Stimulated activated CD8-positive, alpha-beta memory T cell treated with anti-CD3 and anti-CD28 coated beads, Interleukin-15, amount 100 ng/mL, for 24 hours (primary cell): ENCODE results near the gene CCDC14.
A peak's percentile ranks its signal among the peaks of the same experiment; 100 is the strongest.
"Not testable (repeated sequence)": the region's sequence is repeated elsewhere in the genome, so short reads cannot be mapped to it uniquely, and the experiment has no call there.

Experiments
- DNase-seq: peaks from one replicate; pipeline ENCODE4 v3.0.0-alpha.2; 2020; ENCODE audit warnings: low read depth

Gene CCDC14

DNA sequence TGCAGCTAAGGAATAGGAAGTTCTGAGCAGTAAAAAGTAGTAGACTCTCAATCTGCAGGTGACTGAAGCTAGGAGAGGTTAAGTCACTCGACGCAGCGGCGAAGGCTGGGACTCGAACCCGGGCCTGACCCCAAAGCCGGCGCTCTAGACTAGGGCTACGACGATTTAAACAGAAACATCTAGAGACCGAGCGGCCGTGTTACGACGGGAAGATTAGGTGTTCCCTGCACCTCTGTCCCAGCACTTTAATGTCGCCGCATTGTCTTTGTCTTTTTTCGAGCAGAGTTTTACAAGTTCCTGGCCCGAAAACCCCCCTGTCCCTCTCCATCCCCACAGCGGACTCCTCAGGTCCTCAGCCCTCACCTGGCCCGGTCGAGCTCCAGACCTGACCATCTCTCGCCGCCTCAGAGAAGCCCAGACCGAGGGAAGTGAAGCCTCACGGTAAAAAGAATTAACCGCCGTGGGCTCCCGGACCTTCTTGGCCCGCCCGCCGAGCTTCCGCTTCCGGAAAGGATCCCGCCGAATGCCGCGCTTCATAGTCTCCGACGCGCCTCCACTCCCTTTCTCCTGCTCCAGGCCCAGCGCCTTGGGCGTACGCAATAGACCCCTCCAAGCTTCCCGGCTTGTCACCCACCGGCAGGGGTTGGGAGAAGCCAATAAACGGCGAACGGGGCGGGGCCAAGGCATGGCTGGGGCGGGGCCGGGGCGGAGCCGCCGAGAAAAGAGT, at the start of gene CCDC14:
Gene CCDC14 (minus strand): TSS at position 449 of the 727 bp plus-strand sequence. CDS start 56 bp downstream, at position 393.
- peak; percentile 69 for DNase-seq

DNA sequence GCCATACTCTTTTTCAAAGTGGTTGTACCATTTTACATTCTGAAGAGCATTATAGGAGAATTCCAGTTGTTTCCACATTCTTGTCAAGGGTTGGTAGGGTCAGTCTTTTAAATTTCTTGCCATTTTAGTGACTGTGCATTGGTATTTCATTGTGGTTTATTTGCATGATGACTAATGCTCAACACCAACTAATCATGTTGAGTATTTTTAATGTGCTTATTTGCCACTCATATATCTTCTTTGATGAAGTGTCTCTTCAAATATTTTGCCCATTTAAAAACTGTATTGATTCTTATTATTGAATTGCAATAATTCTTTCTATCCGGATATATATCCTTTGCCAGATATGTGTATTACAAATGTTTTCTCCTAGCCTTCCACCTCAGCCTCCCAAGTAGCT, 47.3 kb upstream of the CCDC14 start:
- not testable (repeated sequence) for DNase-seq

- DNase-seq, result no peak
These were observed 46.2 kb upstream of the CCDC14 start for GRCh38 chr3:124007186-124007585.

DNA sequence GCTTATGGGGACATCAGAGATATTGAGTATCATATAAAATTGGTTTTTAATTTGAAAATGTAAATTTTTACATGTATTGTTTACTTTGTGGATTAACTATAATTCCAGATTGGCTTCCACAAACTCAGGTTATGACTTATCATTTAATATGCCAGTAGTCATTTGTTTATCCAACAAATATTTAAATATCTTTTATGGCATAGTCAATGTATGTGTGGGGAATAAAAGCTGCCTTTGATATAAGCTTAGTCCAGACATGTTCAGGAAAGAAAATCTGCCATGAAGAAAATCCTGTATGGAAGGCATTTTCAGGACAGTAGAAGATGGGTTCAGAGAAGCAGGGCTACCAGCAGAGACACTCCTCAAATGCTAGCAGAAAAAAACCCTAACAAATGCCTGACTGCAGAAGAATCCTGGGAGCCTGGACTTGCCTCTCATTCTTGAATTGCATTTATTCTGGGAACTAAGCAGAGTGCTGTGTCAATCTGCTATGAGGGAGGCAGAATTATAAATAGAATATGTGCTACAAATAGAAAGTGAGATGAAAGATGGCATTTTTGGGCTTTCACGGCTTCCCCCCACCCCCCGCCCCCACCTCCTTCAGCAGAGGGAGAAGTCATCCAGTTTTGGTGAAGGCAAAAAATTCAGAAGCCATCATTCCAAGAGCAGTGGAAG, 41.5 kb upstream of the CCDC14 start:
- not testable (repeated sequence) for DNase-seq

DNA sequence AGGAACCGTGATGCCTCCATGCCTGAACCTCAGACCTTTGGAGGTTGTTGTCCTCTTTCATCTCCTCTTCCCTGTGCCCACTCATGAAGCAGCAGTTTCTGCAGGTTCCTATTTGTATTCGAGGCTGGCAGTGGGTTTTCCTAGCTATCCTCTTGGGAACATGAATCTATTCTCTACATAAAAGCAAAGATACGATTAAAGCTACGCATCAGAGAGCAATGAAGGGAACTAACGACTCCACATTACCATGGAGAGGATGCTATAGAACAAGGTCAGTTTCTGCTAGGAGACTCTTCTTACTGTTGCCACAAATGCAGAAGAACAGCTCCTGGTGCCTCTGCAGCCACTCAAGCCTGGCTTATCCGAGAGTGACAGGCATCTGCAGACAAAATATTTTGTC, 40.3 kb upstream of the CCDC14 start:
- not testable (repeated sequence) for DNase-seq

- DNase-seq, result no peak
These were observed 36.5 kb upstream of the CCDC14 start for GRCh38 chr3:123997543-123997942.

DNA sequence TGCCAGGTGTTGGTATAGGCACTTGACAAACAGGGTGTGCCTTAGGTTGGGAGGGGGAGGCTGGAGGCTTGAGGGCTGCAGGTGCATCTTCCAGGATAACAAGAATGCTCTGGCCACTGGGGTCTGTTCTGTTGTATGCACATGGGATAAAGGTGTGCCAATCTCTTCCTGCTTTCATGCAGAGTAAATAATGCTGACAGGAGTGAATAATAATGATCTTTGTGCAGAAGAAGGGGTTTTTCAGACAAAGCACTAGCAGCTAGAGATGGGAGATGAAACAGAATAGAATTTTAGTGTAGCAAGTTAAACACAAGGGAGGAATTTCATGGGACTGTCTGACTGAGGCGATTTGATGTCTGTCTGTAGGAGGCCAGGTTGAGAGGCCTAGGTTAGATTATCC, 32.8 kb upstream of the CCDC14 start:
- no peak for DNase-seq

- not testable (repeated sequence) for DNase-seq
These were observed 30.9 kb upstream of the CCDC14 start, which contains the start of gene ROPN1 for GRCh38 chr3:123991730-123992588. Gene ROPN1, minus strand, starts transcription at chr3:123992124. Its CDS starts 11,643 bp downstream, at chr3:123980481.

DNA sequence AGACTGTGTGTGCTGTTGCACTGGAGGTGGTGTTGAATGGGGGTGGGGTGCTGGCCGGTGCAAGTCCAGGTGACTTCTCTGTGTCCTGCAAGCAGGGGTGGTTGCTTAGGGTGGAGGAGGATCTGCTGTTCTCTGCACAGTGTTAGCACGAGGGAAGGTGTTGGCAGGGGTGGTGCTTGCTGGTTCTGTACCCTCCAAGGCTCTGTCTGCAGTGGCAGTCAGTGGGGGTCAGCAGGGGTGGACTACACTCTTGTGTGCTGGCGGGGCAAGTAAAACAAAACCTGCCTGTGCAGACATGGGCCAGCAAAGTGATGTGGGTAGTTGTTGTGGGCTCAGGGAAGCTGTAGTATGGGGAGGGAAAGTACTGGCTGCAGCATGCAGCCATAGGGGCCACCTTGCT, 25.4 kb upstream of the CCDC14 start:
- no peak for DNase-seq

GRCh38 chr3:123984957-123985356, 23.9 kb upstream of the CCDC14 start:
- DNase-seq, result no peak

- no peak for DNase-seq
These were observed 23.3 kb upstream of the CCDC14 start for GRCh38 chr3:123984350-123984749.

DNA sequence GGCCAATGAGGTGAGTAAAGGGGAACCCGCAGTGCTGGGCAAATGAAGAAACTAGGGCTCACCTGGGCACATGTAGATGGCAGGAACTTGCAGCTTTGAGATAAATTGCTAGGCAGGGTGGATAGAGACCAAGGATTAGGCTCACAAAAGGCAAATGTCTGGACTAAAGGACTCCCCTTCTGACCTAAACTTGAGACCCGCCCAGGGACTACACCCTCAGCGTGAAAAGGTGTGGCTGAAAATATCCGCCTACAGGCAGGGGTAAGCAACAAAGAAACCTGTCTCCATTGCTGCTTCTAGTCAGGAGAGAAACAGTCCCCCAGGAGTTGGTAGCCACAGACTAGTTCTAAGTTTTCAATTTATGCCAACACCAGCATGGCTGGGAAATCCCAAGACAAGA, 20.3 kb upstream of the CCDC14 start:
- not testable (repeated sequence) for DNase-seq

GRCh38 chr3:123980539-123980938, 19.5 kb upstream of the CCDC14 start:
- DNase-seq, result no peak

DNA sequence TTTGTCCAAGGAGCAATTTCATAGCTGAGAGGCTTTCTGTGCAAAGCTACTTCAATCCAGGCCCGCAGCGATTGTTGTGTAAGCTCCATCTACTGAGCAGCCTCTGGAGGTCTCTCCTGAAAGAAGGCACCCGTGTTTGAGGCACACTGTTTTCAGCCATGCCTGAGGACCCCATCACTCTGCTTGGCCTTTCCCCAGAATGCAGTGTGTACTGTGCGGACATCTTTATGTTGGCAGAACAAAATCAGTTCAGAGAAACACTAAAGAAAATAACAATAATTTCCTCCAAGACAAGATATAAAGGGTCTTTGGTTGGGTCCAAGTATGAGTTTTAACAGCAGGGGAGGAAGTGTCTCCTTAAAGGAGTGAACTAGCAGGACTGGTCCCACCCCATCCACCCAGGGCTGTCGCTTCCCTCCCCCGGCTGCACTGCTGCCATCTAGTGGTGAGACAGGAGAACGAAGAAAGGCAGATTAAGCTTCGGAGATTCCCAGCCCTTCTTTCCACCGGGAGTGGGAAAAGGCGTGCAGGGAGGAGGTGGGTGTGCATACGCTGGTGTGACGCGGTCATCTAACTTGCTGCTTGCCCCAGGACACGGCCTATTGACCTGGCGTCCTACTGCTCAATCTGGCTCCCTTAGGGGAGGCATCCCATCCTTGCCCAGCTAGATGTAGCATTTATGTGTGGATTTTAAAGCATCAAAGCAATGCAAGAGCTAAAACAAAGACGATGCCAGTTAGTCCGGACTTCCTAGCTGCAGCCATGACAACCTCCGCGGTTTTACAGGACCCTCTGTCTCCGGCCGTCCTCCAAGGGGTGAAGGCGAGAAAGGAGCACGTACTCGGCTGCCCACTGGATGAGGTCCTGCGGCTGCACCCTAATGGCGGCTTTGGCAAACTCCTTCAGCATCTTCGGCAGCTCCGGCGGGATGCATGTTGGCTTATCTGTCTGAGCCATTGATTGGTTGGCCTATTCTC, 18.8 kb upstream of the CCDC14 start:
- DNase-seq, result not testable (repeated sequence)

GRCh38 chr3:123976904-123977303, 15.9 kb upstream of the CCDC14 start:
- not testable (repeated sequence) for DNase-seq

- not testable (repeated sequence) for DNase-seq
These were observed 15.3 kb upstream of the CCDC14 start for GRCh38 chr3:123976181-123976898.

- not testable (repeated sequence) for DNase-seq
These were observed 14.0 kb upstream of the CCDC14 start for GRCh38 chr3:123975030-123975429.

GRCh38 chr3:123971406-123971805, 10.4 kb upstream of the CCDC14 start:
- no peak for DNase-seq

GRCh38 chr3:123967260-123967659, 6.2 kb upstream of the CCDC14 start:
- not testable (repeated sequence) for DNase-seq

DNA sequence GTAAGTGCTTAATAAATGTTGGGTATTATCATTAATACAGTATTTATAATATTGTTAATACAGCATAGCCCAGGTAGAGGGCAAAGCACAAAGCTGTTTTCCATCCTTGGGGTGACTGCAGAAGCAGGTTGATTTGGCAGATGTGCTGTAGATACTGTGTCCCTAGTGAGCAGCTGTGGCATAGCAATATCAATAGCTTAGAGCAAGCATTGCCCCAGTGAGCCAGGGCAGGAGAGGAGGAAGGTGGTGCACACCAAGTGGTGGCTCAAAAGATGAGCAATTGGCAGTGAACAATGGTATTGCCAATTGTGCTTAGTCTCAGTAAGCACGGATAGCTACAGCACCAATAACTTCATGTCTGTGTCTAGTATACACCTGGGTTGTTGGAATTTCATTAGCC, 5.8 kb upstream of the CCDC14 start:
- not testable (repeated sequence) for DNase-seq
